Neural progenitor cell (in vitro differentiated cells): ENCODE results near the gene NCAPG2.

ENCODE experiments used
- CTCF ChIP-seq: fragments of 200-600 bp; sonication (generic); IDR thresholded peaks from 2 replicates; pipeline ENCODE4 v1.5.1; 2017; ENCODE audit warnings: antibody characterized with exemption, mild to moderate bottlenecking
- EZH2 ChIP-seq: fragments of 200-600 bp; sonication (generic); IDR thresholded peaks from 2 replicates; pipeline ENCODE4 v1.6.1; 2017; ENCODE audit warnings: antibody characterized with exemption, mild to moderate bottlenecking, moderate library complexity

- no peak for TF ChIP-seq EZH2
- no peak for TF ChIP-seq CTCF
Measured at GRCh38 chr7:158655931-158656441, 48.6 kb downstream of the NCAPG2 start.
